ENCODE measurements around the gene LASP1. TPM values are rescaled to one million over a fixed set of nuclear protein-coding genes. Genes with fewer than 3 reads are reported as not detected.

LASP1 gene, protein sequence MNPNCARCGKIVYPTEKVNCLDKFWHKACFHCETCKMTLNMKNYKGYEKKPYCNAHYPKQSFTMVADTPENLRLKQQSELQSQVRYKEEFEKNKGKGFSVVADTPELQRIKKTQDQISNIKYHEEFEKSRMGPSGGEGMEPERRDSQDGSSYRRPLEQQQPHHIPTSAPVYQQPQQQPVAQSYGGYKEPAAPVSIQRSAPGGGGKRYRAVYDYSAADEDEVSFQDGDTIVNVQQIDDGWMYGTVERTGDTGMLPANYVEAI
- total RNA-seq = 29.4 TPM
- long read RNA-seq, full-length matches to known transcripts = 27 of 45 reads
- long read RNA-seq, partial matches to known transcripts = 10 of 45 reads
- long read RNA-seq, other reads (novel, unspliced or antisense) = 8 of 45 reads

DNA sequence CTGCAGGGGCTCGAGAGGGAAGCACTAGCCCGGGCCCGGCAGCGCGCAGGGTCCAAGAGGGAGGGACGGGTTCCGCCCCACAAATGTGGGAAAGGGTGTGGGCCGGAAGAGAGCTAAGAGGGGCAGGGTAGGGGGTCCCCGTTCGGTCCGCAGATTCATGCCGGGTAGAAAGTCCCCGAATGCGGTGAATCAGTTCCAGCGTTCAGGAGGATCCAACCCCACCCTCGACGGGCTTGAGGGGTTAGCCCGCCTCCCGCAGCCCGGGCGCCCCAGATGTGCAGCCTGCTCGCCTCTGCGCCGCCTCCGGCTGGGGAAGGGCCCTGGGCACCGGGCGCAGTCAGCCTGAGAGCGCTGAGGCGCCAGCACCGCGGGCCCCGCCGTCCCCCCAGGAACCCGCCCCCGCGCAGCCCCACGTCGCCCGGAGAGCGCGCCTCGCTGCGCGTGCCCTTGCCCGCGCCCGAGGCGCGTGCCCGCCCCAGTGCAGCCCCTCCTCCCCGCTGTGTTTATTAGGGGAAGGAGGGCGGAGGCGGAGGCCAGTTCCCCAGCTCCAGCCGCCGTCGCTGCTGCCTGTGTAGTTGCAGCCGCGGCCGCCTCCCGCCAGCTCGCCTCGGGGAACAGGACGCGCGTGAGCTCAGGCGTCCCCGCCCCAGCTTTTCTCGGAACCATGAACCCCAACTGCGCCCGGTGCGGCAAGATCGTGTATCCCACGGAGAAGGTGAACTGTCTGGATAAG, at the start of gene LASP1:
Gene LASP1, plus strand, starts transcription at position 533 of the 733 bp plus-strand sequence. Its CDS starts 132 bp downstream, at position 665.
- Histone ChIP-seq H3K27me3 (ENCODE audit: low read depth) (no peaks in the 10 kb centered on the region), H3K9me3 (replicated peaks) (no peaks in the 10 kb centered on the region), H3K36me3 (no peaks in the 10 kb centered on the region), H3K4me3 (peak within 1 kb of the TSS; percentile 99), H3K4me1 (peaks cover 63% of the 10 kb centered on the region), H3K27ac (replicated peaks) (peak within 1 kb of the TSS; percentile 97)
- peak; percentile 90 for DNase-seq
- intact Hi-C loops (cut with micrococcal nuclease) = loop anchor here (10.0 kb wide), 1 partner anchor 55 kb away; the partner anchor contains the start of gene LASP1NB
- TF ChIP-seq, protein P1, sequence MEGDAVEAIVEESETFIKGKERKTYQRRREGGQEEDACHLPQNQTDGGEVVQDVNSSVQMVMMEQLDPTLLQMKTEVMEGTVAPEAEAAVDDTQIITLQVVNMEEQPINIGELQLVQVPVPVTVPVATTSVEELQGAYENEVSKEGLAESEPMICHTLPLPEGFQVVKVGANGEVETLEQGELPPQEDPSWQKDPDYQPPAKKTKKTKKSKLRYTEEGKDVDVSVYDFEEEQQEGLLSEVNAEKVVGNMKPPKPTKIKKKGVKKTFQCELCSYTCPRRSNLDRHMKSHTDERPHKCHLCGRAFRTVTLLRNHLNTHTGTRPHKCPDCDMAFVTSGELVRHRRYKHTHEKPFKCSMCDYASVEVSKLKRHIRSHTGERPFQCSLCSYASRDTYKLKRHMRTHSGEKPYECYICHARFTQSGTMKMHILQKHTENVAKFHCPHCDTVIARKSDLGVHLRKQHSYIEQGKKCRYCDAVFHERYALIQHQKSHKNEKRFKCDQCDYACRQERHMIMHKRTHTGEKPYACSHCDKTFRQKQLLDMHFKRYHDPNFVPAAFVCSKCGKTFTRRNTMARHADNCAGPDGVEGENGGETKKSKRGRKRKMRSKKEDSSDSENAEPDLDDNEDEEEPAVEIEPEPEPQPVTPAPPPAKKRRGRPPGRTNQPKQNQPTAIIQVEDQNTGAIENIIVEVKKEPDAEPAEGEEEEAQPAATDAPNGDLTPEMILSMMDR (IDR thresholded peaks at IDR 0.05; ENCODE audit: borderline replicate concordance) = no peak

DNA sequence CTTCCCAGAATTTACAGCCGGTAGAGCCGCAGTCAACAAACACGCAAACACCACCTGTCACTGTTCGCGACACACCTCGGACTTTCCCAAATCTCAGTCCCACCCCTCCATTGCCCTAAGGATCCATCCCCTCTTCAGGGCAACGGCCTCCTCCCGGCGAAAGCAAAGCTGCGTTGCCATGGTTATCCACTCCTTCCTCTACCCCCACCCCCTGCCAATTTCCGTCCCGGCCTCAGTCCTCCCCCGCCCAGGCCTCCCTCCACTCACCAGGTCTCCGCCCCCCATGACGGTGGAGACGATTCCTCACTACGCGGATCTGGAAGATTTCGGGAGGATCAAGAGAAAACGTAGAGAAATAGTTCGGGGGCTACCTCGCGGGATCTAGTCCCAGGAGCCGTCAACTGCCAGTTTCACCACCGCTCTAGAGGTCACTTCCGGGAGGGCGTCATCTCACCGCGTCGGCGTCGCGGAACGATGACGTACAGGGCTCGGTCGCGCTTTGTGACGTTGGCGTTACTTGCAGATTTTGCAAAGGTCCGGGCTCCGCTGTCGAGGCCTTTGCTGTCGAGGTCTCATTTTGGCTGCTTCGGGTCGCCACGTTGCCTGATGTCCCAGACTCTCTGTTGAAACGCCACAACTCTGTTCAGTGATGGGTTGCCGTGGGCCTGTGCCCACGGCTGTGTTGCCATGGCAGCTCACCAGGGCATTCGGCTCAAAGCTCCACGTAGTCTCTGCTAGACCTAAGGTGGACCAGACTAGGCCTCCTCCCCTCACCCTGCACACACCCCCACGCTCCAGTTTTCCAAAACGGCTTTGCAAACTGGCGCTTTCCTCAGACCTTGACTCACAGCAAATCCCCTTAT, 44.7 kb upstream of the LASP1 start, which contains the start of gene CWC25:
Gene CWC25, minus strand, starts transcription at position 423 of the 863 bp plus-strand sequence. Its CDS starts 138 bp downstream, at position 285.
- H3K36me3 ChIP-seq = peaks cover 24% of the 10 kb centered on the region
- intact Hi-C loops (cut with micrococcal nuclease) = no loop called here
- no peaks in the 10 kb centered on the region for H3K27me3 ChIP-seq (ENCODE audit: low read depth)
- TF ChIP-seq, protein P1 (IDR thresholded peaks at IDR 0.05; ENCODE audit: borderline replicate concordance) = no peak
- H3K4me1 ChIP-seq = peaks cover 25% of the 10 kb centered on the region
- H3K9me3 ChIP-seq (replicated peaks) = no peaks in the 10 kb centered on the region
- DNase-seq = peak; percentile 96
- peak within 1 kb of the TSS; percentile 77 for H3K4me3 ChIP-seq
- H3K27ac ChIP-seq (replicated peaks) = peak within 1 kb of the TSS; percentile 98

DNA sequence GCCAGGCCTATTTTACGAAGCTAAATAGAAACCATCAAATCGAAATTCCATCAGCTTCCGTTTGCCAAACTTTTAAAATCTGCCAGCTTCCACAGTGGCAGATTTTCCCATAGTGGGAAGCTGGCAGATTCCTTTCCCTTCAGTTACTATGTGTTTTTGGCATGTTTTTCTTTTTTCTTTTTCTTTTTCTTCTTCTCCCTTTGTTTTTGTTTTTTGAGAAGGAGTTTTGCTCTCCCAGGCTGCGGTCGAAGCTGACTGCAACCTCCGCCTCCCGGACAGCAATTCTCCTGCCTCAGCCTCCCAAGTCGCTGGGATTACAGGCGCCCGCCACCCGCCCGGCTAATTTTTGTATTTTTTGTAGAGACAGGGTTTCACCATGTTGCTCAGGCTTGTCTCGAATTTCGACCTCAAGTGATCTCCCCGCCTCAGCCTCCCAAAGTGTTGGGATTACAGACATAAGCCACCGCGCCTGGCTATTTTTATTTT, 44.1 kb upstream of the LASP1 start:
- Histone ChIP-seq H3K36me3 (peaks cover 17% of the 10 kb centered on the region), H3K9me3 (replicated peaks) (no peaks in the 10 kb centered on the region), H3K27ac (replicated peaks) (peak overlapping the region; percentile 98), H3K4me1 (peaks cover 25% of the 10 kb centered on the region), H3K27me3 (ENCODE audit: low read depth) (no peaks in the 10 kb centered on the region), H3K4me3 (peak overlapping the region; percentile 77)
- intact Hi-C loops (cut with micrococcal nuclease) = no loop called here
- TF ChIP-seq, protein P1 (IDR thresholded peaks at IDR 0.05; ENCODE audit: borderline replicate concordance) = no peak
- no peak for DNase-seq

DNA sequence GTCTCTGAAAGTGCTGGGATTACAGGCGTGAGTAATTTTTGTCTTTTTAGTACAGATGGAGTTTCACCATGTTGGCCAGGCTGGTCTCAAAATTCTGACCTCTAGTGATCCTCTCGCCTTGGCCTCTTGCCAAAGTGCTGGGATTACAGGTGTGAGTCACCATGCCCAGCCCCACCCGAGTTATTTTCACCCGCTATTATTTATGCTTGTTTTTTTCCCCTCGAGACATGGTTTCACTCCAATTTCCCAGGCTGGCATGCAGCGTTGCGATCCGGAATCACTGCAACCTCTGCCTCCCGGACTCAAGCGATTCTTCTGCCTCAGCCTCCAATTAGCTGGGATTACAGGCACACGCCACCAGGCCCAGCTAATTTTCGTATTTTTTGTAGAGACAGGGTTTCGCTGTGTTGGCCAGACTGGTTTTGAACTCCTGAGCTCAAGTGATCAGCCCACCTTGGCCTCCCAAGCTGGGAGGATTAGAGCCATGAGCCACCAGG, 25.5 kb upstream of the LASP1 start:
- no peak for DNase-seq
- TF ChIP-seq, protein P1 (IDR thresholded peaks at IDR 0.05; ENCODE audit: borderline replicate concordance) = no peak
- Histone ChIP-seq H3K36me3 (peaks cover 26% of the 10 kb centered on the region), H3K4me1 (no peaks in the 10 kb centered on the region), H3K9me3 (replicated peaks) (no peaks in the 10 kb centered on the region), H3K27me3 (ENCODE audit: low read depth) (no peaks in the 10 kb centered on the region), H3K27ac (replicated peaks) (no peak overlapping the region), H3K4me3 (no peak overlapping the region)
- intact Hi-C loops (cut with micrococcal nuclease) = no loop called here

DNA sequence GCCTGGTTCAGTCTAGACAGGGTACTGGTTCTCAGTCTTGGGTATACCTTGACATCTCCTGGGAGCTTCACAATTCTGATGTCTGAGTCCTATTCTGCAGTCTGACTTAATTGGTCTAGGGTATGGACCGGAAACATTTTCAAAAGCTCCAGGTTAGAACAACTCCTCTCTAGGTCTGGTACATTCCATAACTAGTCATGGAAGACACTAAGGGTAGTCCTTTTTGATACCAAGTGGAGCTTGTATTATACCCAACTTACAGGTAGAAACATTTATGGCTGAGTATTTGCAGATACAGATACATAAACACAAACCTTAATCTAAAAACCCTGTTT, 21.3 kb upstream of the LASP1 start:
- no peak for DNase-seq
- intact Hi-C loops (cut with micrococcal nuclease) = no loop called here
- peaks cover 28% of the 10 kb centered on the region for H3K4me1 ChIP-seq
- TF ChIP-seq, protein P1 (IDR thresholded peaks at IDR 0.05; ENCODE audit: borderline replicate concordance) = no peak
- no peak overlapping the region for H3K4me3 ChIP-seq
- H3K27ac ChIP-seq (replicated peaks) = no peak overlapping the region
- H3K27me3 ChIP-seq (ENCODE audit: low read depth) = no peaks in the 10 kb centered on the region
- H3K9me3 ChIP-seq (replicated peaks) = no peaks in the 10 kb centered on the region
- H3K36me3 ChIP-seq = peaks cover 62% of the 10 kb centered on the region
